GM21737 (cell line): ENCODE measurements around the gene CALR3.

Experiments
- ATAC-seq: cut with Tn5 transposase; IDR thresholded peaks from one replicate; pipeline ENCODE4 v1.9.1; 2021; ENCODE audit warnings: mild to moderate bottlenecking, moderate library complexity; ENCODE audit not compliant: unreplicated experiment

CALR3 gene

GRCh38 chr19:16435238-16435917, 60.6 kb downstream of the CALR3 start:
- ATAC-seq = no peak

- ATAC-seq = no peak
Observed at GRCh38 chr19:16433986-16434385, 62.0 kb downstream of the CALR3 start.

GRCh38 chr19:16429759-16430091, 66.2 kb downstream of the CALR3 start:
- no peak for ATAC-seq

GRCh38 chr19:16429066-16429758, 66.8 kb downstream of the CALR3 start:
- no peak for ATAC-seq
